Central memory CD8-positive, alpha-beta T cell (primary cell): ENCODE data around the gene TMEM150C.
A peak's percentile ranks its signal among the peaks of the same experiment; 100 is the strongest.

Experiments
- ATAC-seq: fragments of 150-1000 bp; cut with Tn5 transposase; replicated peaks from 2 replicates; pipeline ENCODE4 v1.10.0; 2022; ENCODE audit warnings: mild to moderate bottlenecking, moderate FRiP score, moderate number of reproducible peaks; ENCODE audit not compliant: poor library complexity, severe bottlenecking; ENCODE audit errors: extremely low read depth
- DNase-seq, 2 donors: peaks; one replicate each; pipeline ENCODE4 v3.0.0; 2021; ENCODE audit warnings: low spot score in 2 of 2
- H3K27ac Mint-ChIP-seq: one replicate; pipeline ENCODE4 v1.8.0; 2022; ENCODE audit warnings: low read depth, mild to moderate bottlenecking, moderate library complexity, mixed read lengths
- H3K27me3 Mint-ChIP-seq: one replicate; pipeline ENCODE4 v1.8.0; 2022; ENCODE audit warnings: mixed read lengths
- H3K36me3 Mint-ChIP-seq: one replicate; pipeline ENCODE4 v1.8.0; 2022; ENCODE audit warnings: mild to moderate bottlenecking, moderate library complexity, mixed read lengths; ENCODE audit not compliant: insufficient read depth
- H3K4me1 Mint-ChIP-seq: one replicate; pipeline ENCODE4 v1.8.0; 2022; ENCODE audit warnings: mixed read lengths
- H3K4me3 Mint-ChIP-seq: one replicate; pipeline ENCODE4 v1.8.0; 2022; ENCODE audit warnings: mild to moderate bottlenecking, moderate library complexity, mixed read lengths
- H3K9me3 Mint-ChIP-seq: one replicate; pipeline ENCODE4 v1.8.0; 2022; ENCODE audit warnings: mixed read lengths

The TMEM150C gene

GRCh38 chr4:82587826-82588540 lies 26.2 kb upstream of the TMEM150C start:
- peaks cover 30% of the 10 kb centered on the region for H3K27me3 Mint-ChIP-seq
- H3K27ac Mint-ChIP-seq: no peak overlapping the region
- no peak overlapping the region for H3K4me3 Mint-ChIP-seq
- no peak for DNase-seq
- ATAC-seq: no peak
- no peaks in the 10 kb centered on the region for H3K4me1 Mint-ChIP-seq
- H3K36me3 Mint-ChIP-seq: no peaks in the 10 kb centered on the region
- H3K9me3 Mint-ChIP-seq: no peaks in the 10 kb centered on the region

DNA sequence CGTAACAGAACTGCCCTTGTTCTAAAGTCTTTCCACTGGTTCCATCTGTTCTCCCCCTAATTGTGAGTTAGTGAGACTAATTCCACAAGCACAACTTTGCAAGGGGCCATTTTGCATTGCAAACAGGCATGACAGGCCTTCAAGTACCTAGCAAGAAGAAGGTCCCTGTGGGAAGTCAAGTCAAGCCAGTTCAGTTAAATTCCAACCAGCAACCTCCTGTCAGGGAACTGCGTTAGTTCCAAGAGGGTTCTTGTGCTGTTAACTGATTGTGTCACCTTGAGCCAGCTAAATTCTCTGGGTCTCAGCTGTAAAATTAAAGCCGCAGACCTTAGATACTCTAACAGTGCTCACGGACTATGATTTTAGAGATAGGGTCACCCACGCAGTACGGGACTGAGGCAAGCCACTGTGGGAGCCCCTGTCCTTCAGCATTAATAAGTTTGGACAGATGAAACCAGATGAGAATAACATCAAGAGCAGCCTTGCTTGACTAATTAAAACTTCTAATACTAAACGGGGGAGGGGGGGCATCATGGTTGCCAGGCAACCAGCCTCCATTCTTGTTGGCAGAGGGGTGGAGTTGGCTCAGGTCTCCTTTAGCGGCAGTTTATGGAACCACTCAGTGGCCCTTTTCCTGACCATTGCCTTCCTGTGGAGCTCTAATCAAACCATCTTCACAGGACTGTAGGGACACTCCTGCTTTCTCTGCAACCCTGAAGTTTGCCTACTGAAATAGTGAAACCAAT lies 24.1 kb upstream of the TMEM150C start:
- H3K27ac Mint-ChIP-seq: no peak overlapping the region
- H3K27me3 Mint-ChIP-seq: peaks cover 9% of the 10 kb centered on the region
- H3K36me3 Mint-ChIP-seq: no peaks in the 10 kb centered on the region
- H3K4me1 Mint-ChIP-seq: no peaks in the 10 kb centered on the region
- no peak overlapping the region for H3K4me3 Mint-ChIP-seq
- H3K9me3 Mint-ChIP-seq: no peaks in the 10 kb centered on the region
- no peak for ATAC-seq
- no peak for DNase-seq

DNA sequence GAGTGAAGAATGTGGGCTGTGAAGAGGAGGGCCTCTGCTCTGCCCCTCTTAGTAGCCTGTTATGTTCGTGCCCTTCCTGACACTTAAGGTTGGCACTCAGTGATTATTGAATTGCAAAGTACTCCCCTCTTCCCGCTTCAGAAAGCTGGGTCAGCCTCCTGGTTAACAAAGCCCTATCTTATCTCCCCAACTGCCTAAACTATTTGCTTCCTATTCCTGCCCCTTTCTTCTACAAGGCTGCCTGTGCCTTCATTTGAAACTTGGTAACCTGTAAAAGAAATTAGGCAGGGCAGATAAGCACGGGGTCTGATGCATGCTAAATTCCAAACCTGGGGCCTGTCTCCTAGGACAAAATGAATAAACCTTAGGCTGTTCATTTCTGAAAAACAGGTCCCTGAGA lies 23.1 kb upstream of the TMEM150C start:
- H3K27ac Mint-ChIP-seq: no peak overlapping the region
- H3K9me3 Mint-ChIP-seq: no peaks in the 10 kb centered on the region
- H3K4me1 Mint-ChIP-seq: no peaks in the 10 kb centered on the region
- no peak overlapping the region for H3K4me3 Mint-ChIP-seq
- no peak for DNase-seq
- ATAC-seq: no peak
- H3K36me3 Mint-ChIP-seq: no peaks in the 10 kb centered on the region
- H3K27me3 Mint-ChIP-seq: peaks cover 9% of the 10 kb centered on the region

GRCh38 chr4:82583897-82584587 lies 22.3 kb upstream of the TMEM150C start:
- H3K9me3 Mint-ChIP-seq: no peaks in the 10 kb centered on the region
- ATAC-seq: no peak
- no peak overlapping the region for H3K4me3 Mint-ChIP-seq
- H3K27ac Mint-ChIP-seq: no peak overlapping the region
- H3K4me1 Mint-ChIP-seq: no peaks in the 10 kb centered on the region
- H3K36me3 Mint-ChIP-seq: no peaks in the 10 kb centered on the region
- peaks cover 9% of the 10 kb centered on the region for H3K27me3 Mint-ChIP-seq
- no peak for DNase-seq

GRCh38 chr4:82579932-82580331 lies 18.1 kb upstream of the TMEM150C start:
- no peaks in the 10 kb centered on the region for H3K27me3 Mint-ChIP-seq
- no peak overlapping the region for H3K27ac Mint-ChIP-seq
- no peaks in the 10 kb centered on the region for H3K4me1 Mint-ChIP-seq
- H3K9me3 Mint-ChIP-seq: no peaks in the 10 kb centered on the region
- no peak overlapping the region for H3K4me3 Mint-ChIP-seq
- no peaks in the 10 kb centered on the region for H3K36me3 Mint-ChIP-seq
- no peak for ATAC-seq
- DNase-seq: no peak

- no peaks in the 10 kb centered on the region for H3K9me3 Mint-ChIP-seq
- H3K27ac Mint-ChIP-seq: no peak overlapping the region
- no peaks in the 10 kb centered on the region for H3K36me3 Mint-ChIP-seq
- H3K4me3 Mint-ChIP-seq: no peak overlapping the region
- DNase-seq (no peak), ATAC-seq (no peak)
- no peaks in the 10 kb centered on the region for H3K4me1 Mint-ChIP-seq
- H3K27me3 Mint-ChIP-seq: peaks cover 9% of the 10 kb centered on the region
These were observed 17.1 kb upstream of the TMEM150C start for GRCh38 chr4:82578935-82579334.

- Mint-ChIP-seq H3K4me1 (no peaks in the 10 kb centered on the region), H3K36me3 (no peaks in the 10 kb centered on the region), H3K27ac (no peak overlapping the region), H3K27me3 (peaks cover 11% of the 10 kb centered on the region), H3K9me3 (no peaks in the 10 kb centered on the region), H3K4me3 (no peak overlapping the region)
- ATAC-seq (no peak), DNase-seq (no peak)
These were observed 15.7 kb upstream of the TMEM150C start for GRCh38 chr4:82577451-82577850.

- H3K27ac Mint-ChIP-seq: no peak overlapping the region
- H3K4me1 Mint-ChIP-seq: no peaks in the 10 kb centered on the region
- H3K4me3 Mint-ChIP-seq: no peak overlapping the region
- H3K9me3 Mint-ChIP-seq: no peaks in the 10 kb centered on the region
- peaks cover 58% of the 10 kb centered on the region for H3K27me3 Mint-ChIP-seq
- ATAC-seq (no peak), DNase-seq (no peak)
- H3K36me3 Mint-ChIP-seq: no peaks in the 10 kb centered on the region
These were observed 7.9 kb upstream of the TMEM150C start for GRCh38 chr4:82569727-82570126.

GRCh38 chr4:82569076-82569475 lies 7.3 kb upstream of the TMEM150C start:
- H3K27me3 Mint-ChIP-seq: peaks cover 58% of the 10 kb centered on the region
- H3K9me3 Mint-ChIP-seq: no peaks in the 10 kb centered on the region
- ATAC-seq (no peak), DNase-seq (no peak)
- no peak overlapping the region for H3K27ac Mint-ChIP-seq
- no peaks in the 10 kb centered on the region for H3K4me1 Mint-ChIP-seq
- no peak overlapping the region for H3K4me3 Mint-ChIP-seq
- H3K36me3 Mint-ChIP-seq: no peaks in the 10 kb centered on the region

DNA sequence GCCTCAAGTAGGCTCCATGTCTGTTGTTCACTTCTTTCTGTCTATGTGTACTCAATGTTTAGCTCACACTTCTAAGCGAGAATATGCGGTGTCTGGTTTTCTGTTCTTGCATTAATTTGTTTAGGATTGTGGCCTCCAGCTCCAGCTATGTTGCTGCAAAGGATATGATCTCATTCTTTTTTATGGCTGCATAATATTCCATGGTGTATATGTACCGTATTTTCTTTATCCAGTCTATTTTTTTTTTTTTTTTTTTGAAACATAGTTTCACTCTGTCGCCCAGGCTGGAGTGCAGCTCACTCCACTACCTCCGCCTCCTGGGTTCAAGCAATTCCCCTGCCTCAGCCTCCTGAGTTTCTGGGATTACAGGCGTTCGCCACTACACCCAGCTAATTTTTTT lies 5.7 kb upstream of the TMEM150C start:
- Mint-ChIP-seq H3K36me3 (peaks cover under 1% of the 10 kb centered on the region), H3K27me3 (peaks cover 71% of the 10 kb centered on the region), H3K27ac (no peak overlapping the region), H3K4me1 (peaks cover 3% of the 10 kb centered on the region), H3K9me3 (no peaks in the 10 kb centered on the region), H3K4me3 (no peak overlapping the region)
- DNase-seq (no peak), ATAC-seq (no peak)

- Mint-ChIP-seq H3K27me3 (peaks cover 80% of the 10 kb centered on the region), H3K36me3 (peaks cover 1% of the 10 kb centered on the region), H3K9me3 (no peaks in the 10 kb centered on the region), H3K4me3 (peak overlapping the region; percentile 79), H3K4me1 (peaks cover 14% of the 10 kb centered on the region), H3K27ac (no peak overlapping the region)
- ATAC-seq (no peak), DNase-seq (no peak)
These were observed 721 bp upstream of the TMEM150C start for GRCh38 chr4:82562564-82562854.

- H3K9me3 Mint-ChIP-seq: no peaks in the 10 kb centered on the region
- peaks cover 14% of the 10 kb centered on the region for H3K4me1 Mint-ChIP-seq
- H3K4me3 Mint-ChIP-seq: peak overlapping the region; percentile 70
- no peak for ATAC-seq
- peaks cover 1% of the 10 kb centered on the region for H3K36me3 Mint-ChIP-seq
- no peak for DNase-seq
- no peak overlapping the region for H3K27ac Mint-ChIP-seq
- peaks cover 93% of the 10 kb centered on the region for H3K27me3 Mint-ChIP-seq
These were observed 669 bp downstream of the TMEM150C start for GRCh38 chr4:82560853-82561785.
